Measurements from ENCODE around the gene CBARP. TPM values are rescaled to one million over a fixed set of nuclear protein-coding genes. Genes with fewer than 3 reads are reported as not detected.

The CBARP gene
- total and polyA plus RNA-seq, 9 donors: 0.45 to 21.1 (median 1.6) TPM; not detected in 1

- Histone ChIP-seq H3K27ac (peak overlapping the region; percentile 38 to 63), H3K27me3 (no peaks in the 10 kb centered on the region), H3K36me3 (no peaks in the 10 kb centered on the region), H3K4me3 (peak overlapping the region; percentile 3), H3K9me3 (no peaks in the 10 kb centered on the region), H3K4me1 (ENCODE audit: insufficient read depth) (peaks cover 35% of the 10 kb centered on the region)
- 50 to 51% (median 50%) methylated on average over 40 of the region's 40 CpGs for WGBS, 3 donors
- peak in 1 of 5 donors; percentile 66 for DNase-seq
- no peak for TF ChIP-seq POLR2A (IDR thresholded peaks at IDR 0.05)
- no peak for TF ChIP-seq CTCF (IDR thresholded peaks at IDR 0.05)
- no peak for TF ChIP-seq EP300 (IDR thresholded peaks at IDR 0.05)
- intact Hi-C loops (cut with DNase I): no loop called here
Measured at GRCh38 chr19:1268226-1269064, 30.6 kb upstream of the CBARP start.

DNA sequence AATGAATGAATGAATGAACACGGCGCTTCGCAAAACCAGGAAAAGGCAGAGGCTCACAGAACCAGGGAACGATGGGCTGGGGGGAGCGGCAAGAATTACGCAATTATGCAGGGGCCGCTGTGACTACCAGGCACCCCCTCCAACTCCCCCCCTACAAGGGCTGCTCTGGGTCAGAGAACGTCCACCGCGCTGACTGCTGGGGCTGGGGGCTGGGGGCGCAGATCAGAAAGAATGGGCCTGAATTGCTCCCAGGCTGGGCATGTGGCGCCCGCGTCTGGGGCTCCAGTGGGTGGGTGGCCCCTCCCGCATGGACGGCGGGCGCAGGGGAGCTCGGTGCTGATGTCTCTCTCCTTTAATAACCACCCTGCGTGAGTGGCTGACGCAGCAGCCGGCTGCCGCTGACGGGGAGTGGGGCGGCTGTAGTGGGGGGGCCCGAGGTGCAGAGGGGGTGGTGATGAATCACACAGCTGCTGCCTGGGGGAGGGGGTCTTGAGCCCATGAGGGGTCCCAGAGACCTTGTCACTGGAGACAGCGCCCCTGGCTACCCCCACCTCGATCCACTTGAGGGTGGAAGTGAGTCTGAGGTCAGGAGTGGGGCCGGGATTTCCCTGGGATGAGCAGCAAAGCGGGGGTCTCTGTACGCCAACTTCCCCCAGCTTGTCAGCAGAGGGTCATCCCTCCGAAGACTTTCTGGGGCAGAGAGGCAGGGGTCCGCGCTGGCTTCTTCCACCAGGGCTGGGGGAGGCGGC is 29.8 kb upstream of the CBARP start:
- Histone ChIP-seq H3K27me3 (no peaks in the 10 kb centered on the region), H3K4me3 (peak overlapping the region; percentile 49), H3K9me3 (no peaks in the 10 kb centered on the region), H3K36me3 (no peaks in the 10 kb centered on the region), H3K27ac (peak overlapping the region in 1 of 2 donors; percentile 38), H3K4me1 (ENCODE audit: insufficient read depth) (peaks cover 33% of the 10 kb centered on the region)
- TF ChIP-seq POLR2A (IDR thresholded peaks at IDR 0.05) (no peak), EP300 (IDR thresholded peaks at IDR 0.05) (no peak), CTCF (IDR thresholded peaks at IDR 0.05) (no peak)
- peak in 4 of 5 donors; percentile 67 to 71 (median 68) for DNase-seq
- 27 to 44% (median 30%) methylated on average over 32 to 35 of the region's 35 CpGs for WGBS, 3 donors
- intact Hi-C loops (cut with DNase I): loop anchor here in 2 of 4 donors (1.0 to 2.0 kb wide), 2 partner anchors 23 kb away; no protein-coding TSS in a partner anchor

- WGBS, 3 donors: 1 to 2% (median 1%) methylated on average over 18 to 59 of the region's 59 CpGs
- Histone ChIP-seq H3K9me3 (no peaks in the 10 kb centered on the region), H3K27me3 (no peaks in the 10 kb centered on the region), H3K36me3 (no peaks in the 10 kb centered on the region), H3K4me1 (ENCODE audit: insufficient read depth) (peaks cover 39% of the 10 kb centered on the region), H3K27ac (peak overlapping the region; percentile 86 to 93), H3K4me3 (peak overlapping the region; percentile 49)
- peak; percentile 70 to 90 (median 82) for DNase-seq
- TF ChIP-seq EP300 (IDR thresholded peaks at IDR 0.05): no peak
- peak; percentile 36 for TF ChIP-seq POLR2A (IDR thresholded peaks at IDR 0.05)
- TF ChIP-seq CTCF (IDR thresholded peaks at IDR 0.05): peak; percentile 85 to 100 (median 100)
- intact Hi-C loops (cut with DNase I): loop anchor here (1.0 to 2.0 kb wide), 2 partner anchors 22 to 23 kb away; no protein-coding TSS in a partner anchor
Measured at GRCh38 chr19:1266916-1267476, 29.2 kb upstream of the CBARP start.

All from ovary (tissue), 9 donors.